ENCODE results near the gene GLT8D2.
A peak's percentile ranks its signal among the peaks of the same experiment; 100 is the strongest.

The GLT8D2 gene

DNA sequence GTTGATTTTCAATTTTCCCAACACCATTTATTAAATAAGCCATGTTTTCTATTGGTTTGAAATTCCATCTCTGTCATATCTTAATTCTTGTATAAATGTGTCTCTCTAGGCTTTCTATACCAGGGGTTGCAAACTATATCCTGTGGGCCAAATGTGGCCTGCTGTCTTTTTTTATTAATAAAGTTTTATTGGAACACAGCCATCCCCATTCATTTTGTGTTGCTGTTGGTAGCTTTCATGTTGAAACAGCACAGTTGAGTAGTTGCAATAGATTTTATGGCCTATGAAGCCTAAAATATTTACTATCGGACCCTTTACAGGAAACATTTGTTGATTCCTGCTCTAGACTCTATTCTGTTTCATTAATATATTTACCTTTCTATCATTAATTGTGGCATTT is 23.7 kb upstream of the GLT8D2 start:
- Histone ChIP-seq H3K4me3 (no peak overlapping the region), H3K9me3 (replicated peaks in 1 of 11) (no peaks in the 10 kb centered on the region), H3K27ac (no peak overlapping the region), H3K4me1 (no peaks in the 10 kb centered on the region), H3K27me3 (no peaks in the 10 kb centered on the region), H3K9ac (no peak overlapping the region), H3K4me2 (no peak overlapping the region), H4K20me1 (peaks cover 0 to 3% (median 0%) of the 10 kb centered on the region in 11 experiments; a peak in 2 of 22 replicates), H3K36me3 (peaks cover 35 to 80% (median 46%) of the 10 kb centered on the region in 11 experiments)
- no peak for TF ChIP-seq Cebpa-rat (IDR thresholded peaks at IDR 0.05)

DNA sequence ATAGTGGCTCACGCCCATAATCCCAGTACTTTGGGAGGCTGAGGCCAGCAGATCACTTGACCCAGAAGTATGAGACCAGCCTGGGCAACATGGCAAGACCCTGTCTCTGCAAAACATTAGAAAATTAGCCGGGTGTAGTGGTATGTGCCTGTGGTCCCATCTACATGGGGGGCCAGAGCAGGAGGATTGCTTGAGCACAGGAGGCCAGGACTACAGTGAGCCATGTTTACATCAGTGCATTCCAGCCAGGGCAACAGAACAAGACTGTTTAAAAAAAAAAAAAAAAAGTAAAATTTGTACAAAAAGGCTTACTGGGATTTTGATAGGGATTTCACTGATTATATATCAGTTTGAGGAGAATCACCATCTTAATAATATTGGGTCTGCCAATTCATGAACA is 22.1 kb upstream of the GLT8D2 start:
- H3K9me3 ChIP-seq (replicated peaks in 1 of 11): no peaks in the 10 kb centered on the region
- no peak overlapping the region for H3K27ac ChIP-seq
- TF ChIP-seq Cebpa-rat (IDR thresholded peaks at IDR 0.05): no peak
- H3K36me3 ChIP-seq: peaks cover 32 to 83% (median 56%) of the 10 kb centered on the region in 11 experiments
- H3K4me1 ChIP-seq: no peaks in the 10 kb centered on the region
- no peak overlapping the region for H3K9ac ChIP-seq
- H3K27me3 ChIP-seq: no peaks in the 10 kb centered on the region
- H3K4me3 ChIP-seq: no peak overlapping the region
- no peak overlapping the region for H3K4me2 ChIP-seq
- H4K20me1 ChIP-seq: peaks cover 0 to 3% (median 0%) of the 10 kb centered on the region in 11 experiments; a peak in 2 of 22 replicates

DNA sequence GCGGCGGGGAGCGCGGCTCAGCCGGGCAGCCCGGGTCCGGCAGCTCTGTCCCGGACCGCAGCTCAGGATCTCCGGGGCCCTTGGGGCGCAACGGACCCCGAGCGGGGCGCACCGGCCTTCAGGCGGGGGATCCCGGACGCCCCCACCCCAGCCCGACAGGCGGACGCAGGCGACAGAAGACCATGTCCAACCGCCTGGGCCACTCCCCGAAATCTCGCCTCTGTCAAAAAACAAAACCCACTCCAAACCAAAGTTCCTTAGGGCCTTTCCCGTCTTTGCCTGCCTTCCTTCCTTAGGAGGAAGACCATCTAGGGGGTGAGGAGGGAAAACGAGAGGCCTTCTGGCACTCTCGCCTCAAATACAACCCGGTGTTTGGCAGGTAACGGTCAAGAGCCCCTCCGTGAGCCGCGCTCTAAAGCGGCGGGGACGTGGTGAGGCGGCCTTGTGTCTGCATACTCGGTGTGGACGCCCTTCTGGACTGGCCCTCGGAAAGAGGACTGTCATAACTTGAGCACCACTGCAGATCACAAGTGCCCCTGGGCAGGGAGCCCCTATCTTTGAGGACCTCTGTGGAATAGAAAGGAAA is 14.9 kb upstream of the GLT8D2 start:
- H3K9ac ChIP-seq: peak overlapping the region; percentile 82 to 93 (median 87)
- no peak for TF ChIP-seq Cebpa-rat (IDR thresholded peaks at IDR 0.05)
- H3K27ac ChIP-seq: peak overlapping the region; percentile 64 to 85 (median 77)

DNA sequence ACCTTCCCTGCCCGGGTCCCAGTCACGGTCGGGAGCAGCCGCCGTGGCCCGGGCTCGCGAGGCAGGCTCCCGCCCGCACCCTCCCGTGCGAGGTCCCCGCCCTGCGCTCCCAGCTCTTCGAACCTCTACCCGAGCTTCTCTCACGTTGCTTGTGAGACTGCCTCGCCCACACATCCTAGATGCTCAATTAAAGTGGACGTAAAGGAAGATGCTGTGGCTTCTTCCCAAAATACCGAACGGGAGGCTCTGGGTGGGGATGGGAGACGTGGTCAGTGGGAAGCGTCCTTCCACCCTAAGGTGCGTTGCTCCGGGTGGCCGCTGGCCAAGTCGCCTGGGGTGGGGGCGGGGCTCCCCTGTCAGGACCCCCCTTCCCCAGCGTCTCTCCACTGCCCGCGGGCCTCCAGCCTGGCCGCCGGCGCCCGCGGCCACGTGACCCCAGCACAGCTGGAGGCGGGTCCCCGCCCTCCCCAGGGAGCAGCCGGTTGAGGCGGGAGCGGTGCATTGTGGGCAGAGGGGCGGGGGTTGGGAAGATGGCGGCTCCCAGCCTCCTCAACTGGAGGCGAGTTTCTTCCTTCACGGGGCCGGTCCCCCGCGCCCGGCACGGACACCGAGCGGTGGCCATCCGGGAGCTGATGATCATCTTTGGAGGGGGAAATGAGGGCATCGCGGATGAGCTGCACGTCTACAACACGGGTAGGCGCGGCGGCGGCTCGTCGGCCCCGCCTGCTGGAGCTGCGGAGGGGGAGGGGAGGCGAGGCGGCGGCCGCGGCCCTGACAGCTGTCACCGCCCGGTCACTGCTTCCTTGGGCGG is 14.2 kb upstream of the GLT8D2 start, which contains the start of gene HCFC2:
Gene HCFC2, plus strand, starts transcription at position 501 of the 811 bp plus-strand sequence. Its CDS starts 30 bp downstream, at position 531.
- Histone ChIP-seq H3K27me3 (no peaks in the 10 kb centered on the region), H3K4me2 (peak within 1 kb of the TSS; percentile 90 to 99 (median 96)), H3K9ac (peak within 1 kb of the TSS; percentile 82 to 93 (median 87)), H4K20me1 (peaks cover 0 to 10% (median 0%) of the 10 kb centered on the region in 11 experiments; a peak in 3 of 22 replicates), H3K9me3 (replicated peaks in 1 of 11) (no peaks in the 10 kb centered on the region), H3K27ac (peak within 1 kb of the TSS; percentile 64 to 85 (median 77)), H3K36me3 (peaks cover 9 to 29% (median 23%) of the 10 kb centered on the region in 11 experiments; a peak in 19 of 22 replicates), H3K4me1 (peaks cover 18 to 32% (median 19%) of the 10 kb centered on the region in 10 experiments), H3K4me3 (peak within 1 kb of the TSS; percentile 84 to 99 (median 96))
- TF ChIP-seq Cebpa-rat (IDR thresholded peaks at IDR 0.05): no peak

More for the DNA sequence above, 14.9 kb upstream of the GLT8D2 start:
- Histone ChIP-seq H3K9me3 (replicated peaks in 1 of 11) (no peaks in the 10 kb centered on the region), H3K36me3 (peaks cover 11 to 36% (median 23%) of the 10 kb centered on the region in 11 experiments; a peak in 19 of 22 replicates), H3K4me3 (peak overlapping the region; percentile 84 to 99 (median 96)), H3K27me3 (no peaks in the 10 kb centered on the region), H3K4me2 (peak overlapping the region; percentile 90 to 99 (median 96)), H3K4me1 (peaks cover 18 to 26% (median 19%) of the 10 kb centered on the region in 10 experiments), H4K20me1 (peaks cover 0 to 10% (median 0%) of the 10 kb centered on the region in 11 experiments; a peak in 3 of 22 replicates)

DNA sequence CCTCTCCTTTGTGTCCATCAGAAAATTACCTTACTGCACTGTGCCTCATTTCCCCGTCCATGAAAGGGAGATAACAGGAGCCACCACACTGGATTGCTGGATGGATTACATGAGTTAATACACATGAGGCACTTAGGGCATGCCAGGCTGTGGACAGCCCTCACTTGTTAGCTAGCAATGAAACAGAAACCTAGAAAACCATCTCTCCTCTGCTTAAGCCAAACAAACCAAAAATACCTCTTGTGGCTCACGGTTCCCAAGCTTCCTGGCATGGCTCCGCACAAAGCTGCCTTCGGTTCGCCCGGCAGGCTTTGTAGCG is 13.7 kb upstream of the GLT8D2 start:
- H3K4me3 ChIP-seq: peak overlapping the region; percentile 84 to 99 (median 96)
- TF ChIP-seq Cebpa-rat (IDR thresholded peaks at IDR 0.05): no peak
- peaks cover 3 to 24% (median 17%) of the 10 kb centered on the region in 11 experiments; a peak in 19 of 22 replicates for H3K36me3 ChIP-seq
- peaks cover 18 to 33% (median 19%) of the 10 kb centered on the region in 10 experiments for H3K4me1 ChIP-seq
- peak overlapping the region; percentile 64 to 85 (median 77); a peak in 21 of 22 replicates for H3K27ac ChIP-seq
- H3K9me3 ChIP-seq (replicated peaks in 1 of 11): no peaks in the 10 kb centered on the region
- no peaks in the 10 kb centered on the region for H3K27me3 ChIP-seq
- H3K4me2 ChIP-seq: peak overlapping the region; percentile 74 to 99 (median 90)
- peak overlapping the region; percentile 82 to 93 (median 87) for H3K9ac ChIP-seq
- peaks cover 0 to 10% (median 0%) of the 10 kb centered on the region in 11 experiments; a peak in 3 of 22 replicates for H4K20me1 ChIP-seq

DNA sequence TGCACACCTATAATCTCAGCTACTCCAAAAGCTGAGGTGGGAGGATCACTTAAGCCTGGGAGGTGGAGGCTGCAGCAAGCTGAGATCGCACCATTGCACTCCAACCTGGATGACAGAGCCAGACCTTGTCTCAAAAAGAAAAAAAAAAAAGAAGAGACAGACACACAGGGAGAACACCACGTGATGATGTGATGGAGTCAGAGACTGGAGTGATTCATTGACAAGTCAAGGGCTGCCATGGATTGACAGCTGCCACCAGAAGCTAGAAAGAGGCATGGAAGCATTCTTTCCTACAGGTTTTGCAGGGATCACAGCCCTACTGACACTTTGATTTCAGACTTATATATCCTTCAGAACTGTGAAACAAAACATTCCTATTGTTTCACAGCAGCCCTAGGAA is 10.8 kb upstream of the GLT8D2 start:
- Histone ChIP-seq H3K4me2 (no peak overlapping the region), H3K36me3 (no peaks in the 10 kb centered on the region), H3K9ac (no peak overlapping the region), H3K27ac (no peak overlapping the region), H3K4me3 (no peak overlapping the region), H3K9me3 (replicated peaks in 1 of 11) (no peaks in the 10 kb centered on the region), H3K4me1 (peaks cover 15 to 29% (median 16%) of the 10 kb centered on the region in 10 experiments), H4K20me1 (peaks cover 0 to 9% (median 0%) of the 10 kb centered on the region in 11 experiments; a peak in 3 of 22 replicates), H3K27me3 (no peaks in the 10 kb centered on the region)
- TF ChIP-seq Cebpa-rat (IDR thresholded peaks at IDR 0.05): no peak

DNA sequence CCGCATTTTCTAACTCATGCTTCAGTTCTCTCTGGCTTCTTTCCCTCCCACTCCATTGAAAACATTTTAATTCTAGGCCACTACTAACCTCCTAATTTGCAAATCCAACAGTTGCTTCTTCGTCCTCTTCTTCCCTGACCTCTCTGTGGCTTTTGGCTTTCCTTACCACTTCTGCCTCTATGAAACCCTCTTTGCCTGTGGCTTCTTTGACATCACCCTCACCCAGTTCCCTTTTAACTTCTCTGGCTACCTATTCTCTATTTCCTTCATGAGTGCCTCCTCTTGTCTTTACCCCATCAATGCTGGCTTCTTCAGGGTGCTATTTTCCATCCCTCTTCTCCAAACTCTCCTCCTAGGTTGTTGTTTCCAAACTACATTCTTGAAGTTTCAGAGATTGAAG is 10.0 kb upstream of the GLT8D2 start:
- no peaks in the 10 kb centered on the region for H3K27me3 ChIP-seq
- no peak overlapping the region for H3K4me3 ChIP-seq
- peak overlapping the region in 4 of 11 experiments; percentile 5 to 48 (median 34); a peak in 6 of 22 replicates for H3K4me2 ChIP-seq
- H3K36me3 ChIP-seq: no peaks in the 10 kb centered on the region
- H3K27ac ChIP-seq: no peak overlapping the region
- H3K9me3 ChIP-seq (replicated peaks in 1 of 11): no peaks in the 10 kb centered on the region
- TF ChIP-seq Cebpa-rat (IDR thresholded peaks at IDR 0.05): no peak
- peaks cover 6 to 23% (median 7%) of the 10 kb centered on the region in 10 experiments; a peak in 19 of 20 replicates for H3K4me1 ChIP-seq
- H3K9ac ChIP-seq: no peak overlapping the region
- H4K20me1 ChIP-seq: peaks cover 0 to under 1% (median 0%) of the 10 kb centered on the region in 11 experiments; a peak in 1 of 22 replicates

DNA sequence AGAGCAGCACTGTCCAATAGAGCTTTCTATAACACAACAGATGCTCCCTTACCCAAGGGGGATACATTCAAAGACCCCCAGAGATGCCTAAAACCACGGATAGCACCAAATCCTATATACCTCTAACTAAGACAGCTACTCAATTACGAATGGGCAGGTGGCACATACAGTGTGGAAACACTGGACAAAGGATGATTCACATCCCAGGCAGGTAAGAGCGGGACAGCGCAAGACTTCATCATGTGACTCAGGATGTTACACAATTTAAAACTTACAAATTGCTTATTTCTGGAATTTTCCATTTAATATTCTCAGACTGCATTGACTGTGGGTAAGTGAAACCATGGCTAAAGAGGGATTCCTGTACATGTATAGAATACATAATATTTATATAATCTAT is 8.8 kb upstream of the GLT8D2 start:
- H3K4me2 ChIP-seq: no peak overlapping the region
- peaks cover 6 to 23% (median 7%) of the 10 kb centered on the region in 10 experiments; a peak in 17 of 20 replicates for H3K4me1 ChIP-seq
- H3K4me3 ChIP-seq: no peak overlapping the region
- no peaks in the 10 kb centered on the region for H4K20me1 ChIP-seq
- H3K9ac ChIP-seq: no peak overlapping the region
- H3K27me3 ChIP-seq: no peaks in the 10 kb centered on the region
- no peaks in the 10 kb centered on the region for H3K36me3 ChIP-seq
- no peak overlapping the region for H3K27ac ChIP-seq
- TF ChIP-seq Cebpa-rat (IDR thresholded peaks at IDR 0.05): no peak
- H3K9me3 ChIP-seq (replicated peaks in 1 of 11): no peaks in the 10 kb centered on the region

DNA sequence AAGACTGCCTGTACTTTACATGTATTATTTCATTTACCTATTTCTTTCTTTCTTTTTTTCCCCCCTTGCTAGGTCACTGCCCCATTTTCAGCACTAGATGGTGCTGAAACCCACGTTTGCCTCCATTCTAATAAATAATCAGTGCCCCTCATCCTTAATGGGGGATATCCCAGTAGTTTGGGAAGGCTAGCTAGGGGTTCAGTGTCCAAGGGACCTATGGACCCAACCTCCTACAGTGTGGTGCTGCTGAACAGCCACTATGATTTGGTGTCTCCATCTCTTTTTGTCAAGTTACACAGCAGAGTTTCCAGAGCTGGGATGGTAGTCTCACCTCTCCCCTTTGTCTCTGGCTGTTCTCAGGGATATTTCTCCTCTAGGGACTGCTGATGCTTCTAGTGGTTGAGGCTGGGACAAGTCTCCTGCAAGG is 7.8 kb upstream of the GLT8D2 start:
- H3K4me3 ChIP-seq: no peak overlapping the region
- TF ChIP-seq Cebpa-rat (IDR thresholded peaks at IDR 0.05): no peak
- H3K27ac ChIP-seq: no peak overlapping the region
- no peaks in the 10 kb centered on the region for H3K9me3 ChIP-seq (replicated peaks in 1 of 11)
- H3K4me2 ChIP-seq: no peak overlapping the region
- no peaks in the 10 kb centered on the region for H3K36me3 ChIP-seq
- H3K27me3 ChIP-seq: no peaks in the 10 kb centered on the region
- no peak overlapping the region for H3K9ac ChIP-seq
- H3K4me1 ChIP-seq: peaks cover 0 to 15% (median 0%) of the 10 kb centered on the region in 10 experiments; a peak in 7 of 20 replicates
- no peaks in the 10 kb centered on the region for H4K20me1 ChIP-seq

Measured in BLaER1 treated with 17β-estradiol and CSF1 and Interleukin-3, amounts not matched to agents 10 nM and 100 nM (cell line).